ENCODE measurements around the gene RHBDD3.

Gene RHBDD3

GRCh38 chr22:29267858-29268510 is at the start of gene RHBDD3, which contains the start of gene EWSR1:
Gene RHBDD3, minus strand, starts transcription at chr22:29267981. Its CDS starts 2,355 bp downstream, at chr22:29265626.
Gene EWSR1, plus strand, starts transcription at chr22:29268268. Its CDS starts 69 bp downstream, at chr22:29268337.
- DNase-seq (ENCODE audit: low read depth), result peak; percentile 95

DNA sequence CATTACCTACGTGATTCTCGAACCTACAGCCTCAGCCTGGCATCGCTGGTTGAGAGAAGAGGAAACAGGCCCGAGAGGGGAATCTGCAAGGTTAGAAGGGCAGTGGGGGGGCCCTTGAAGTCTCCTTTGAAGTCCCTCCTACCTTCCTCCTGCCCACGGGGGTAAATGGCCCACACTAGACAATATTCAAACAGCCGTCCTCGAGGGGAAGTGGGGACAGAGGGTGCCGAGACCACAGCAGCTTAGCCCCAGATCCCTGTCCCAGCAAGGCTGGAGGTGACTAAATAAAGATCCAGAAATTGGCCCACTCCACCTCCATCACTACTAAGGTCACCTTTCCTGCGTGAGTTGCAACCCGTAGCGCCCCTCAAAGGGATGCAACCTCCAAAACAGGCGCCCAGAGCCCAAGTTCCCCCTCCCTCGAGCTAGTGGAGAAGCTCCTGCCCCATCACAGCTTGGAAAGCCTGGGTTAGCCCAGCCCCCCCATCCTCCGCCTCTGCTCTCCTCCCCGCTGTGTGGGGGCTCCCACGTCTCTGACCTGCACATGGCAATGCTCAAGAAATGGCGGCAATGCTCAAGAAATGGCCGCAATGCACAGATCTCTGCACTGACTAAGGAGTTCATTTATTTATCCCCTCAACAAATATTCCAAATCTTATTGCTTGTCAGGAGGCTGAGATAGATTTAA is 48.5 kb upstream of the RHBDD3 start:
- DNase-seq (ENCODE audit: low read depth), result no peak

GRCh38 chr22:29315286-29316140 is 47.7 kb upstream of the RHBDD3 start, which contains the start of gene RASL10A:
Gene RASL10A, minus strand, starts transcription at chr22:29315697. Its CDS starts 451 bp downstream, at chr22:29315246.
- no peak for DNase-seq (ENCODE audit: low read depth)

DNA sequence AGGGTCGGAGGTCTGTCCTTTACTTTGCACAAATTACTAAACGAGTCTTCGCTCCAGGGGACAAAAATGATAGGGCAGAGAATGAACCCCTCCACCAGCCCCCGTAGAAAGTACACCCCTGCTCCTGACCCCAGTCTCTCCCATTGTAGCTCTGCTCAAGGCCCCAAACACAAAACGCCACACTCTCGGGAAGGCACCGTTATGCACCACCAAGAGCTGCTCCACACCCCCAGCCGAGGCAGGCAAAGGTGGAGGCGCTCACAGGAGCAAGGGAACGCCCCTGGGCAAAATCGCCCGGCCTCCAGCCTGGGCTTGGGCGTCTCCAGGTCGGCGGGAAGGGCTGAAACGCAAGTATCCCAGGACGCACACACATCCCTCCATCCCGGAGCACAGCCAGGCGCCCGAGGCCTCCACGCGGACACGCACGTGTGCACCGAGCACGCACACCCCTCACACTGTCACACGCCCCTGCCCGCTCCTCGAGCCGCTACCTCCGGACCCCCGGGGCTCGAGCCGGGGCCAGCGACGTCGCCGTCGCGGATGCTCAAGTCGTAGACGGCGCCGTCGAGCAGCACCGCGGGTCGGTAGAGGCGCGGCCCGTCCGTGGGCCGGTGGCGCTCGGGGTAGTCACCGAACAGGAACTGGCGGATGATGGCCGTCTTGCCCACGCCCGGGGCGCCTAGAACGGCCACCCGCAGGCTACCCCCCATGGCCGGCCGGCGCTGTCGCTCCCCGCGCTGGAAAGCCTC is 46.9 kb upstream of the RHBDD3 start:
- no peak for DNase-seq (ENCODE audit: low read depth)

GRCh38 chr22:29313576-29314466 is 46.0 kb upstream of the RHBDD3 start:
- DNase-seq (ENCODE audit: low read depth), result no peak

DNA sequence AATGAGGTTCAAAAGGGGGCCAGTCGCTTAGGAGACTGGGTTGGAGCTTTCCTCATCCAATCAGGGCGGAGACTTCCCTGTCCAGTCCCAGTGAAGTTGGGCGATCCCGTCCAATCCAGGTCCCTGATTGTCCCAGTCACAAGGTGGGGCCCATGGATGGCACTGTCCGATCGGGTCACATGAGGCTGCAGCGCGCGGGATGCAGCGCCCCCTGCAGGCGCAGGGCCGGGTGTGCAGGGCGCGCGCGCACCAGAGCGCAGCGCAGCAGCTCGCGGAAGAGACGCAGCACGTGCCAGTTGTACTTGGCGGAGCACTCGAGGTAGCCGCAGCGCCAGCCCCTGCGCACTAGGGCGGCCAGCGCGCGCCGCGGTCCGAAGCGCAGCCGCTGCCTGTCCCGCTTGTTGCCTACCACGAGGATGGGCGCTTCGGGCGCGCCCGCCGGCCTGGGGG is 45.4 kb upstream of the RHBDD3 start:
- no peak for DNase-seq (ENCODE audit: low read depth)

GRCh38 chr22:29312218-29313125 is 44.7 kb upstream of the RHBDD3 start:
- no peak for DNase-seq (ENCODE audit: low read depth)

- no peak for DNase-seq (ENCODE audit: low read depth)
Measured at GRCh38 chr22:29311464-29312217, 43.9 kb upstream of the RHBDD3 start.

GRCh38 chr22:29310863-29311339 is 43.1 kb upstream of the RHBDD3 start:
- DNase-seq (ENCODE audit: low read depth), result peak; percentile 97

GRCh38 chr22:29310065-29310862 is 42.5 kb upstream of the RHBDD3 start:
- no peak for DNase-seq (ENCODE audit: low read depth)

DNA sequence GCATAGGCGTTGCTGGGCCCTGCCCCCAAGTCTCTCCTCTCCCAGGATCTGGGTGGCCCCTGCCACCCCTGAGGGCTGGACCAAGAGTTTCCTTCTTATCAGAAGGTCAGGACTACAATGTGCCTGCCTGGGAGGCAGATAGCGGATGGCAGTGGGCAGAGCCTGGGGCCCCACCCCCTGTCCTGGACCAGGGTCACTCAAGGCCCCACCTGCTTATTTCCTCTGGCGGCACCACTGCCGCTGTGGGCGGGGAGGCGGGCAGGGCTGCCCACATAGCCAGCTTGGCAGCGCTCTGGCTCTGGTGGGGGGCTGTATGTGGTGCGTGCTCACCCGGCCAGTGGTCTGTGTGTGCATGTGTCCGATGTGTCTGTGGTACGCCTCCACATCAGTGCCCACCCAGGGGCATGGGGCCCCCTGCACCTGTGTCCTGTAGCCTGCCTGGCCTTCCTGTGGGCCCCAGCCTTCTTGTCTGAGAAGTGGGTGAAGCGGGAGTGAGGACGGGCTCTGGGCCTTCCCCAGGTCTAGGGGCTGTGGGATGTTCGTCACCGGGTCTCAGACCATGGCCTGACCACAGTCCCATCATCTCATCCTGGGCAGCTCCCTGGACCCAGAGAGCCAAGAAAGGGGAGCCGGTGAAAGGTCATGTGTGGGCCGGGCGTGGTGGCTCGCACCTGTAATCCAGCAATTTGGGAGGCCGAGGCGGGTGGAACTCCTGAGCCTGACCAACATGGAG is 41.7 kb upstream of the RHBDD3 start:
- DNase-seq (ENCODE audit: low read depth), result no peak

- DNase-seq (ENCODE audit: low read depth), result no peak
Measured at GRCh38 chr22:29308791-29309262, 41.0 kb upstream of the RHBDD3 start.

- no peak for DNase-seq (ENCODE audit: low read depth)
Measured at GRCh38 chr22:29308148-29308790, 40.5 kb upstream of the RHBDD3 start.

DNA sequence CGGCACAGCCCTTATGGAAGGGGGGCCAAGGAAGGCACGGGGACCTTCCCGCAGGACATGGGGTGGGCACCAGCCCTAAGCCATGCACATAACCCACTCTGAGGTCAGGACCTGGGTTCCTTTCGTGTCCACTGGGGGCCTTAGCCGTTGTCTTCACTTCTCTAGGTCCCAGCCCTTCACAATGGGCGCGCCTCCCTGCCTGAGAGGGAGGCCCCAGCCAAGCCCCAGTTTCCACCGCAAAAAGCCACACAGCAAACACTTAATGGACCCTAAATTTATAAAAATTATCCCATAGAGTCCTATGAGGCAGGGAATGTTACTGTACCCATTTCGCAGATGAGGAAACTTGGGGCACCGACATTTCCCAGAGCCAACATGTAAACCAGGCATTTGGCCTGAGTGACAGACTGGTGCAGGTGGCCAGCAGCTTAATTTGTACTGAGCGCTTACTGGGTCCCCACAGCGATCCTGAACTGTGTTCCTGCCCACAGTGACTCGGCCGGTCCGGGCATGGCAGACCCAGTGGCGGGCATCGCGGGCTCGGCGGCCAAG is 39.9 kb upstream of the RHBDD3 start:
- DNase-seq (ENCODE audit: low read depth), result no peak

GRCh38 chr22:29306835-29307595 is 39.2 kb upstream of the RHBDD3 start:
- peak; percentile 51 for DNase-seq (ENCODE audit: low read depth)

All from stromal cell of bone marrow (primary cell).